Erythroblast (primary cell): ENCODE measurements around the gene RTF1.

ENCODE experiments used
- GATA1 ChIP-seq: IDR thresholded peaks from 2 replicates; pipeline ENCODE4 v1.6.1; 2011; ENCODE audit warnings: low read depth, mild to moderate bottlenecking, control low read depth, low read length, moderate library complexity
- POLR2A ChIP-seq: IDR thresholded peaks from 2 replicates; pipeline ENCODE4 v1.6.1; 2011; ENCODE audit warnings: mild to moderate bottlenecking, low read length

- TF ChIP-seq POLR2A (no peak), GATA1 (no peak)
Measured at GRCh38 chr15:41517895-41518449, 101.1 kb downstream of the RTF1 start.
